GM12878 (cell line): ENCODE measurements around the gene GBA2. TPM values are rescaled to one million over a fixed set of nuclear protein-coding genes. Genes with fewer than 3 reads are reported as not detected.

Experiments
- ATAC-seq: fragments of 200-7000 bp; cut with Tn5 transposase; 3 replicates; pipeline ENCODE4 v1.9.1; 2020; ENCODE audit warnings: mild to moderate bottlenecking, moderate library complexity
- BruUV-seq: library from RNA; stranded (reverse); fragments of 400-500 nt; replicated peaks from 2 replicates; lab custom pipeline; 2021; lab: Mats Ljungman, UMichigan
- CTCF ChIA-PET: fragments of 300-600 bp; sonication (Branson Sonifier 250); formaldehyde crosslinking; extraction: SDS; loops from one replicate; lab custom pipeline; 2021; ENCODE audit warnings: inconsistent platforms; lab: Yijun Ruan, JAX
- POLR2A ChIA-PET: fragments of 350-600 bp; formaldehyde crosslinking; extraction: SDS; loops from one replicate; lab custom pipeline; 2021; ENCODE audit warnings: inconsistent platforms; lab: Charles Lee
- RAD21 ChIA-PET: fragments of 300-600 bp; sonication (Branson Sonifier 250); formaldehyde crosslinking; loops from one replicate; lab custom pipeline; 2023; ENCODE audit warnings: antibody characterized with exemption; ENCODE audit not compliant: unreplicated experiment; lab: Charles Lee
- SMC1A ChIA-PET: fragments of 300-600 bp; sonication (Branson Sonifier 250); formaldehyde crosslinking; loops from one replicate; lab custom pipeline; 2023; ENCODE audit not compliant: unreplicated experiment, uncharacterized antibody; lab: Charles Lee
- DNase-seq: peaks from one replicate; pipeline ENCODE4 v3.0.0-alpha.2; 2011; ENCODE audit warnings: low read depth, low spot score
- FAIRE-seq: peaks from 3 replicates; lab custom pipeline; 2011; peaks lifted over from hg19 to GRCh38; lab: Jason Lieb, UNC
- H2AFZ ChIP-seq: 2 replicates; pipeline ENCODE4 v1.6.0; 2011; ENCODE audit warnings: low read depth, low read length, control low read depth; ENCODE audit not compliant: control insufficient read depth
- H3K27ac ChIP-seq: 2 replicates; pipeline ENCODE4 v1.5.1; 2011; ENCODE audit warnings: control low read depth; ENCODE audit not compliant: control insufficient read depth, insufficient read depth
- H3K27me3 ChIP-seq, 2 experiments: replicated peaks in 1 of 2; 2 replicates each; pipeline versions ENCODE4 v1.6.0 to v1.6.1; 2011; ENCODE audit warnings: low read length in 1 of 2; ENCODE audit not compliant: control insufficient read depth in 2 of 2, insufficient read depth in 2 of 2
- H3K36me3 ChIP-seq, 2 experiments: 2 replicates each; pipeline ENCODE4 v1.5.1; 2011; ENCODE audit warnings: low read length in 1 of 2; ENCODE audit not compliant: control insufficient read depth in 2 of 2, insufficient read depth in 2 of 2
- H3K4me1 ChIP-seq: 2 replicates; pipeline ENCODE4 v1.6.1; 2011; ENCODE audit warnings: mild to moderate bottlenecking, low read length, moderate library complexity, mixed read lengths; ENCODE audit not compliant: control insufficient read depth, insufficient read depth
- H3K4me2 ChIP-seq: 2 replicates; pipeline ENCODE4 v1.6.0; 2011; ENCODE audit warnings: control low read depth; ENCODE audit not compliant: control insufficient read depth, insufficient read depth
- H3K4me3 ChIP-seq: fragments of 200-600 bp; sonication (generic); 2 replicates; pipeline ENCODE4 v1.5.1; 2016
- H3K79me2 ChIP-seq: 2 replicates; pipeline ENCODE4 v1.6.0; 2011; ENCODE audit warnings: low read length; ENCODE audit not compliant: control insufficient read depth, insufficient read depth
- H3K9ac ChIP-seq: 2 replicates; pipeline ENCODE4 v1.8.0; 2011; ENCODE audit warnings: low read length, control low read depth, mixed read lengths; ENCODE audit not compliant: control insufficient read depth, insufficient read depth
- H3K9me3 ChIP-seq: replicated peaks from 3 replicates; pipeline ENCODE4 v1.5.1; 2011; ENCODE audit warnings: mild to moderate bottlenecking, low read length; ENCODE audit not compliant: control insufficient read depth, insufficient read depth
- H4K20me1 ChIP-seq: 2 replicates; pipeline ENCODE4 v1.6.0; 2011; ENCODE audit not compliant: control insufficient read depth, insufficient read depth
- BCL11A ChIP-seq: IDR thresholded peaks from 2 replicates; pipeline ENCODE4 v1.6.1; 2011; ENCODE audit warnings: low read depth, low read length
- CBX3 ChIP-seq: fragments of 200-600 bp; sonication (generic); IDR thresholded peaks from 2 replicates; pipeline ENCODE4 v1.6.1; 2016; ENCODE audit warnings: low read depth, borderline replicate concordance
- CBX5 ChIP-seq: sonication (generic); IDR thresholded peaks from 2 replicates; pipeline ENCODE4 v1.6.1; 2016; ENCODE audit warnings: low read depth, moderate library complexity, mild to moderate bottlenecking, inconsistent platforms
- CEBPB ChIP-seq, 2 experiments: fragments of 150-350 bp in 1 of 2; IDR thresholded peaks; 2 replicates each; pipeline ENCODE4 v1.6.1; 2012 to 2014; ENCODE audit warnings: low read depth in 2 of 2, low read length in 2 of 2, borderline replicate concordance in 1 of 2, inconsistent platforms in 1 of 2
- CHD1 ChIP-seq: IDR thresholded peaks from 2 replicates; pipeline ENCODE4 v1.6.1; 2012; ENCODE audit warnings: low read depth, low read length, improper control_type of control experiment
- FOS ChIP-seq: IDR thresholded peaks from 3 replicates; pipeline ENCODE4 v1.6.1; 2011; ENCODE audit warnings: borderline replicate concordance; ENCODE audit not compliant: insufficient read length; ENCODE audit errors: extremely low read depth
- FOXK2 ChIP-seq: fragments of 450-650 bp; IDR thresholded peaks from 2 replicates; pipeline ENCODE4 v1.6.1; 2017; ENCODE audit warnings: mild to moderate bottlenecking, moderate library complexity
- HCFC1 ChIP-seq: fragments of 150-350 bp; IDR thresholded peaks from 2 replicates; pipeline ENCODE4 v1.6.1; 2014; ENCODE audit warnings: low read length
- MEF2A ChIP-seq: IDR thresholded peaks from 2 replicates; pipeline ENCODE4 v1.6.1; 2011; ENCODE audit warnings: low read depth, mild to moderate bottlenecking, low read length, moderate library complexity; ENCODE audit not compliant: insufficient read depth
- POLR2AphosphoS5 ChIP-seq: IDR thresholded peaks from 2 replicates; pipeline ENCODE4 v1.6.1; 2011; ENCODE audit warnings: mild to moderate bottlenecking, low read length, inconsistent platforms
- RUNX3 ChIP-seq: IDR thresholded peaks from 2 replicates; pipeline ENCODE4 v1.6.1; 2012; ENCODE audit warnings: low read length, inconsistent platforms
- SIN3A ChIP-seq: IDR thresholded peaks from 2 replicates; pipeline ENCODE4 v1.6.1; 2012; ENCODE audit warnings: low read depth, low read length, improper control_type of control experiment
- SMAD1 ChIP-seq: fragments of 450-650 bp; IDR thresholded peaks from 2 replicates; pipeline ENCODE4 v1.6.1; 2018; ENCODE audit warnings: mild to moderate bottlenecking, low read depth; ENCODE audit not compliant: partially characterized antibody
- SREBF1 ChIP-seq: IDR thresholded peaks from 2 replicates; pipeline ENCODE4 v1.6.1; 2012; ENCODE audit warnings: mild to moderate bottlenecking, low read length
- SUPT20H ChIP-seq: IDR thresholded peaks from 2 replicates; pipeline ENCODE4 v1.6.1; 2011; ENCODE audit warnings: low read depth, mild to moderate bottlenecking, low read length, moderate library complexity, borderline replicate concordance; ENCODE audit not compliant: control insufficient read depth
- TAF1 ChIP-seq: IDR thresholded peaks from 2 replicates; pipeline ENCODE4 v1.6.1; 2011; ENCODE audit warnings: mild to moderate bottlenecking, low read depth, low read length, borderline replicate concordance
- YBX1 ChIP-seq: fragments of 450-650 bp; IDR thresholded peaks from 2 replicates; pipeline ENCODE4 v1.6.1; 2016; ENCODE audit warnings: antibody characterized with exemption
- ZSCAN29 ChIP-seq: fragments of 450-650 bp; IDR thresholded peaks from 2 replicates; pipeline ENCODE4 v1.6.1; 2017; ENCODE audit warnings: mild to moderate bottlenecking, moderate library complexity
- WGBS: methylation state at CpG from one replicate; pipeline ENCODE4 v1.1.6; 2016; ENCODE audit warnings: low lambda C conversion rate; ENCODE audit not compliant: insufficient replicate concordance, insufficient coverage; ENCODE audit errors: missing lambda C conversion rate; 5-methylcytosine and 5-hydroxymethylcytosine counted together
- in situ Hi-C: fragments of 300-500 bp; cut with MboI; formaldehyde crosslinking; loops from 9 replicates; pipeline ENCODE4 v1.14.3; 2018; ENCODE audit warnings: mixed read lengths
- intact Hi-C: fragments of 100-400 bp; cut with micrococcal nuclease; formaldehyde crosslinking; loops from one replicate; pipeline ENCODE4 v1.14.2; 2022; ENCODE audit not compliant: unreplicated experiment
- polyA plus RNA-seq, 11 experiments: library from polyadenylated mRNA; depleted of rRNA in 4 of 11; unstranded in 6 of 11; stranded (reverse) in 5 of 11; fragments of >200 nt; fragmentation: Nextera tagmentation in 4 of 11; fragmentation: Illumina TruSeq in 1 of 11; extraction: Ambion mirVana in 4 of 11; extraction: Trizol in 1 of 11; gene quantifications; 1 replicate in 1 of 11; 2 replicates in 10 of 11; pipeline versions ENCODE4 v1.2.1 to v1.2.3, GENCODE V29; 2011 to 2016; ENCODE audit warnings: inconsistent platforms in 2 of 11, missing spikeins in 2 of 11, low read depth in 1 of 11
- total RNA-seq, 4 experiments: library from RNA; depleted of rRNA in 3 of 4; stranded (reverse); fragments of >200 nt in 3 of 4; fragmentation: Illumina TruSeq in 1 of 4; extraction: Trizol in 1 of 4; gene quantifications; 2 replicates each; pipeline versions ENCODE4 v1.2.1 to v1.2.3, GENCODE V29; 2013 to 2021
- TF ChIP-seq, protein P1 (sequence below), 3 experiments: IDR thresholded peaks in 2 of 3; conservative IDR thresholded peaks in 1 of 3; 2 replicates each; pipeline ENCODE4 v1.5.1; 2011; ENCODE audit warnings: low read depth in 3 of 3, low read length in 3 of 3, mild to moderate bottlenecking in 3 of 3, control low read depth in 2 of 3, moderate library complexity in 2 of 3, inconsistent platforms in 1 of 3, mixed read lengths in 1 of 3; ENCODE audit not compliant: control insufficient read depth in 2 of 3, insufficient read depth in 1 of 3; ENCODE audit errors: extremely low read depth in 1 of 3
- TF ChIP-seq, protein P2 (sequence below): fragments of 450-650 bp; IDR thresholded peaks from 2 replicates; pipeline ENCODE4 v1.6.1; 2016; ENCODE audit warnings: mild to moderate bottlenecking

The GBA2 gene
- total and polyA plus RNA-seq, 10 of the 15 experiments (the other 5 are each of a cell fraction or from before 2014, with no cell fraction given) = 15.3 to 45.1 (median 29.1) TPM

DNA sequence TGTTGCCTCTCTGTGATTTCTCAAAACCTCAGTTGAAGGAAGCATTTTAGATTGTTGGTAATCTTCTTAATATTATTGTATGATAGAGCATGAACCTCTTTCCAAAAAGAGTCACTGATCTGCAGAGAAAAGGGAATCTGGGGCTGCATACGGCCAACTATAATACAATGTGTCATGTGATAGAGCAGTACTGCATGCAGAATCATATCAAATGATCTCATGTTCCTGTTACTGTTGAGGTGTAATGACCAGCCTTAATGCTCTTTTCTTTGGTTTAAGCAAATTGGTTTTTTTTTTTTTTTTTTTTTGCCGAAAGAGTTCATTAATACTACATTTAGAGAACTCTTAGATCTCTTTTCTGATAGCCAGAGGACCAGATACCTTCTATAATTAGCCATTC is 18.0 kb upstream of the GBA2 start:
- 0 out of 4 replicates have a peak, but pooled peaks cover 0 to 3% of the 10 kb centered on the region in 2 experiments for H3K36me3 ChIP-seq
- FAIRE-seq = no peak
- CTCF ChIA-PET = no interaction called here
- no peak for DNase-seq
- no peak overlapping the region for H3K9ac ChIP-seq
- no peak overlapping the region for H3K27ac ChIP-seq
- peaks cover 4% of the 10 kb centered on the region for H3K79me2 ChIP-seq
- no peak overlapping the region for H3K4me2 ChIP-seq
- in situ Hi-C loops = no loop called here
- TF ChIP-seq MEF2A = no peak
- no peak for TF ChIP-seq CBX3
- TF ChIP-seq SREBF1 = no peak
- no peak for TF ChIP-seq SIN3A
- no peak for TF ChIP-seq SMAD1
- TF ChIP-seq ZSCAN29 = no peak
- TF ChIP-seq CBX5 = no peak
- no peak for TF ChIP-seq TAF1
- no peak for TF ChIP-seq BCL11A
- TF ChIP-seq CHD1 = no peak
- no peak for TF ChIP-seq FOS
- TF ChIP-seq, protein P1, sequence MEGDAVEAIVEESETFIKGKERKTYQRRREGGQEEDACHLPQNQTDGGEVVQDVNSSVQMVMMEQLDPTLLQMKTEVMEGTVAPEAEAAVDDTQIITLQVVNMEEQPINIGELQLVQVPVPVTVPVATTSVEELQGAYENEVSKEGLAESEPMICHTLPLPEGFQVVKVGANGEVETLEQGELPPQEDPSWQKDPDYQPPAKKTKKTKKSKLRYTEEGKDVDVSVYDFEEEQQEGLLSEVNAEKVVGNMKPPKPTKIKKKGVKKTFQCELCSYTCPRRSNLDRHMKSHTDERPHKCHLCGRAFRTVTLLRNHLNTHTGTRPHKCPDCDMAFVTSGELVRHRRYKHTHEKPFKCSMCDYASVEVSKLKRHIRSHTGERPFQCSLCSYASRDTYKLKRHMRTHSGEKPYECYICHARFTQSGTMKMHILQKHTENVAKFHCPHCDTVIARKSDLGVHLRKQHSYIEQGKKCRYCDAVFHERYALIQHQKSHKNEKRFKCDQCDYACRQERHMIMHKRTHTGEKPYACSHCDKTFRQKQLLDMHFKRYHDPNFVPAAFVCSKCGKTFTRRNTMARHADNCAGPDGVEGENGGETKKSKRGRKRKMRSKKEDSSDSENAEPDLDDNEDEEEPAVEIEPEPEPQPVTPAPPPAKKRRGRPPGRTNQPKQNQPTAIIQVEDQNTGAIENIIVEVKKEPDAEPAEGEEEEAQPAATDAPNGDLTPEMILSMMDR (IDR thresholded peaks at IDR 0.05 in 2 of 3, conservative IDR thresholded peaks at IDR 0.05 in 1 of 3; ENCODE audit: control insufficient read depth in 2 of 3, extremely low read depth in 1 of 3, insufficient read depth in 1 of 3, low read depth in 3 of 3, low read length in 3 of 3) = no peak
- no peak for TF ChIP-seq CEBPB (IDR thresholded peaks at IDR 0.05; ENCODE audit: borderline replicate concordance in 1 of 2, low read depth in 2 of 2, low read length in 2 of 2)
- TF ChIP-seq HCFC1 = no peak
- no peak for TF ChIP-seq POLR2AphosphoS5
- TF ChIP-seq FOXK2 = no peak
- no peak for TF ChIP-seq YBX1
- TF ChIP-seq, protein P2, sequence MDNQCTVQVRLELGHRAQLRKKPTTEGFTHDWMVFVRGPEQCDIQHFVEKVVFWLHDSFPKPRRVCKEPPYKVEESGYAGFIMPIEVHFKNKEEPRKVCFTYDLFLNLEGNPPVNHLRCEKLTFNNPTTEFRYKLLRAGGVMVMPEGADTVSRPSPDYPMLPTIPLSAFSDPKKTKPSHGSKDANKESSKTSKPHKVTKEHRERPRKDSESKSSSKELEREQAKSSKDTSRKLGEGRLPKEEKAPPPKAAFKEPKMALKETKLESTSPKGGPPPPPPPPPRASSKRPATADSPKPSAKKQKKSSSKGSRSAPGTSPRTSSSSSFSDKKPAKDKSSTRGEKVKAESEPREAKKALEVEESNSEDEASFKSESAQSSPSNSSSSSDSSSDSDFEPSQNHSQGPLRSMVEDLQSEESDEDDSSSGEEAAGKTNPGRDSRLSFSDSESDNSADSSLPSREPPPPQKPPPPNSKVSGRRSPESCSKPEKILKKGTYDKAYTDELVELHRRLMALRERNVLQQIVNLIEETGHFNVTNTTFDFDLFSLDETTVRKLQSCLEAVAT = no peak
- no peak for TF ChIP-seq RUNX3
- TF ChIP-seq SUPT20H = no peak
- H4K20me1 ChIP-seq = no peaks in the 10 kb centered on the region
- no peaks in the 10 kb centered on the region for H3K4me1 ChIP-seq
- ATAC-seq = no peak
- WGBS = 90% methylated on average over 1 of the region's 2 CpGs
- no peak overlapping the region for H3K4me3 ChIP-seq
- SMC1A ChIA-PET = no interaction called here
- no TSS peak for BruUV-seq
- no peak overlapping the region for H2AFZ ChIP-seq
- no peaks in the 10 kb centered on the region for H3K9me3 ChIP-seq
- no peaks in the 10 kb centered on the region for H3K27me3 ChIP-seq
- intact Hi-C loops = no loop called here
- POLR2A ChIA-PET = no interaction called here
- RAD21 ChIA-PET = no interaction called here
